Prostate gland (tissue), 2 donors: Measurements from ENCODE around the gene ZNF503.

Experiments
- POLR2A ChIP-seq: fragments of 450-650 bp; IDR thresholded peaks from one replicate; pipeline ENCODE4 v1.6.1; 2016; ENCODE audit warnings: antibody characterized with exemption, mild to moderate bottlenecking
- POLR2AphosphoS5 ChIP-seq: sonication (generic); formaldehyde crosslinking; IDR thresholded peaks from one replicate; pipeline ENCODE4 v1.6.1; 2017; ENCODE audit warnings: antibody characterized with exemption
- TF ChIP-seq, protein P1 (sequence below), 4 experiments: fragments of 200-600 bp in 2 of 4; fragments of 450-650 bp in 2 of 4; sonication (generic) in 2 of 4; IDR thresholded peaks; 1 replicate in 3 of 4; 2 replicates in 1 of 4; pipeline ENCODE4 v1.5.1; 2016 to 2019; ENCODE audit warnings: antibody characterized with exemption in 4 of 4, mild to moderate bottlenecking in 2 of 4, moderate library complexity in 2 of 4

- TF ChIP-seq, protein P1, sequence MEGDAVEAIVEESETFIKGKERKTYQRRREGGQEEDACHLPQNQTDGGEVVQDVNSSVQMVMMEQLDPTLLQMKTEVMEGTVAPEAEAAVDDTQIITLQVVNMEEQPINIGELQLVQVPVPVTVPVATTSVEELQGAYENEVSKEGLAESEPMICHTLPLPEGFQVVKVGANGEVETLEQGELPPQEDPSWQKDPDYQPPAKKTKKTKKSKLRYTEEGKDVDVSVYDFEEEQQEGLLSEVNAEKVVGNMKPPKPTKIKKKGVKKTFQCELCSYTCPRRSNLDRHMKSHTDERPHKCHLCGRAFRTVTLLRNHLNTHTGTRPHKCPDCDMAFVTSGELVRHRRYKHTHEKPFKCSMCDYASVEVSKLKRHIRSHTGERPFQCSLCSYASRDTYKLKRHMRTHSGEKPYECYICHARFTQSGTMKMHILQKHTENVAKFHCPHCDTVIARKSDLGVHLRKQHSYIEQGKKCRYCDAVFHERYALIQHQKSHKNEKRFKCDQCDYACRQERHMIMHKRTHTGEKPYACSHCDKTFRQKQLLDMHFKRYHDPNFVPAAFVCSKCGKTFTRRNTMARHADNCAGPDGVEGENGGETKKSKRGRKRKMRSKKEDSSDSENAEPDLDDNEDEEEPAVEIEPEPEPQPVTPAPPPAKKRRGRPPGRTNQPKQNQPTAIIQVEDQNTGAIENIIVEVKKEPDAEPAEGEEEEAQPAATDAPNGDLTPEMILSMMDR (IDR thresholded peaks at IDR 0.05) = no peak
- TF ChIP-seq POLR2AphosphoS5 (no peak), POLR2A (no peak)
These were observed 6.9 kb upstream of the ZNF503 start for GRCh38 chr10:75408509-75408875.
